H1 (cell line): ENCODE measurements around the gene SANBR. TPM values are rescaled to one million over a fixed set of nuclear protein-coding genes. Genes with fewer than 3 reads are reported as not detected.
A peak's percentile ranks its signal among the peaks of the same experiment; 100 is the strongest.

ENCODE experiments used
- ATF2 ChIP-seq: IDR thresholded peaks from 2 replicates; pipeline ENCODE4 v1.6.1; 2012; ENCODE audit warnings: low read length, inconsistent platforms
- CBX5 ChIP-seq: fragments of 300-800, 300-1000 bp; sonication (generic); IDR thresholded peaks from 2 replicates; pipeline ENCODE4 v1.7.1; 2016; ENCODE audit warnings: antibody characterized with exemption, low read length, low read depth
- GTF2F1 ChIP-seq: IDR thresholded peaks from 2 replicates; pipeline ENCODE4 v1.6.1; 2012; ENCODE audit warnings: low read depth, low read length, improper control_type of control experiment, borderline replicate concordance
- HDAC6 ChIP-seq: IDR thresholded peaks from one replicate; pipeline ENCODE4 v1.7.1; 2012; ENCODE audit warnings: low read depth, mild to moderate bottlenecking, inconsistent platforms, low read length, moderate library complexity
- JUN ChIP-seq: IDR thresholded peaks from 2 replicates; pipeline ENCODE4 v1.6.1; 2011; ENCODE audit warnings: low read depth, mild to moderate bottlenecking, improper control_type of control experiment, low read length
- NRF1 ChIP-seq: IDR thresholded peaks from 2 replicates; pipeline ENCODE4 v1.6.1; 2011; ENCODE audit warnings: mild to moderate bottlenecking, low read depth, low read length, improper control_type of control experiment
- POLR2A ChIP-seq, 2 experiments: IDR thresholded peaks; 1 replicate in 1 of 2; 2 replicates in 1 of 2; pipeline ENCODE4 v1.6.1; 2011; ENCODE audit warnings: low read depth in 2 of 2, low read length in 2 of 2, mild to moderate bottlenecking in 2 of 2; ENCODE audit errors: control extremely low read depth in 1 of 2
- POLR2AphosphoS5 ChIP-seq: IDR thresholded peaks from 2 replicates; pipeline ENCODE4 v1.6.1; 2011; ENCODE audit warnings: low read depth, low read length
- RXRA ChIP-seq: IDR thresholded peaks from 2 replicates; pipeline ENCODE4 v1.6.1; 2011; ENCODE audit warnings: low read depth, mild to moderate bottlenecking, low read length, moderate library complexity; ENCODE audit not compliant: insufficient read depth
- polyA plus RNA-seq, 7 experiments: library from polyadenylated mRNA; depleted of rRNA in 3 of 7; stranded (reverse) in 5 of 7; unstranded in 2 of 7; fragments of >200 nt in 5 of 7; fragments of 200-250 nt in 2 of 7; gene quantifications; 1 replicate in 5 of 7; 2 replicates in 1 of 7; 4 replicates in 1 of 7; pipeline versions ENCODE4 v1.2.1 to v1.2.3, GENCODE V29; 2011 to 2013; ENCODE audit warnings: missing spikeins in 2 of 7, mixed read lengths in 2 of 7
- total RNA-seq: library from RNA; stranded (reverse); fragmentation: NEBNext Ultra II Directional; extraction: Animal tissue kit (Norgen Biotek cat#: 25700); gene quantifications from 2 replicates; pipeline ENCODE4 v1.2.1, GENCODE V29; 2021
- TF ChIP-seq, protein P1 (sequence below): fragments of 300-600 bp; sonication (generic); IDR thresholded peaks from 2 replicates; pipeline ENCODE4 v1.7.1; 2012; ENCODE audit warnings: low read length, moderate library complexity, mild to moderate bottlenecking, inconsistent platforms; ENCODE audit not compliant: insufficient replicate concordance

Gene SANBR
- total and polyA plus RNA-seq, 2 of the 8 experiments (the other 6 are each of a cell fraction or from before 2014, with no cell fraction given): 3.4 to 12.1 TPM

- TF ChIP-seq, protein P1, sequence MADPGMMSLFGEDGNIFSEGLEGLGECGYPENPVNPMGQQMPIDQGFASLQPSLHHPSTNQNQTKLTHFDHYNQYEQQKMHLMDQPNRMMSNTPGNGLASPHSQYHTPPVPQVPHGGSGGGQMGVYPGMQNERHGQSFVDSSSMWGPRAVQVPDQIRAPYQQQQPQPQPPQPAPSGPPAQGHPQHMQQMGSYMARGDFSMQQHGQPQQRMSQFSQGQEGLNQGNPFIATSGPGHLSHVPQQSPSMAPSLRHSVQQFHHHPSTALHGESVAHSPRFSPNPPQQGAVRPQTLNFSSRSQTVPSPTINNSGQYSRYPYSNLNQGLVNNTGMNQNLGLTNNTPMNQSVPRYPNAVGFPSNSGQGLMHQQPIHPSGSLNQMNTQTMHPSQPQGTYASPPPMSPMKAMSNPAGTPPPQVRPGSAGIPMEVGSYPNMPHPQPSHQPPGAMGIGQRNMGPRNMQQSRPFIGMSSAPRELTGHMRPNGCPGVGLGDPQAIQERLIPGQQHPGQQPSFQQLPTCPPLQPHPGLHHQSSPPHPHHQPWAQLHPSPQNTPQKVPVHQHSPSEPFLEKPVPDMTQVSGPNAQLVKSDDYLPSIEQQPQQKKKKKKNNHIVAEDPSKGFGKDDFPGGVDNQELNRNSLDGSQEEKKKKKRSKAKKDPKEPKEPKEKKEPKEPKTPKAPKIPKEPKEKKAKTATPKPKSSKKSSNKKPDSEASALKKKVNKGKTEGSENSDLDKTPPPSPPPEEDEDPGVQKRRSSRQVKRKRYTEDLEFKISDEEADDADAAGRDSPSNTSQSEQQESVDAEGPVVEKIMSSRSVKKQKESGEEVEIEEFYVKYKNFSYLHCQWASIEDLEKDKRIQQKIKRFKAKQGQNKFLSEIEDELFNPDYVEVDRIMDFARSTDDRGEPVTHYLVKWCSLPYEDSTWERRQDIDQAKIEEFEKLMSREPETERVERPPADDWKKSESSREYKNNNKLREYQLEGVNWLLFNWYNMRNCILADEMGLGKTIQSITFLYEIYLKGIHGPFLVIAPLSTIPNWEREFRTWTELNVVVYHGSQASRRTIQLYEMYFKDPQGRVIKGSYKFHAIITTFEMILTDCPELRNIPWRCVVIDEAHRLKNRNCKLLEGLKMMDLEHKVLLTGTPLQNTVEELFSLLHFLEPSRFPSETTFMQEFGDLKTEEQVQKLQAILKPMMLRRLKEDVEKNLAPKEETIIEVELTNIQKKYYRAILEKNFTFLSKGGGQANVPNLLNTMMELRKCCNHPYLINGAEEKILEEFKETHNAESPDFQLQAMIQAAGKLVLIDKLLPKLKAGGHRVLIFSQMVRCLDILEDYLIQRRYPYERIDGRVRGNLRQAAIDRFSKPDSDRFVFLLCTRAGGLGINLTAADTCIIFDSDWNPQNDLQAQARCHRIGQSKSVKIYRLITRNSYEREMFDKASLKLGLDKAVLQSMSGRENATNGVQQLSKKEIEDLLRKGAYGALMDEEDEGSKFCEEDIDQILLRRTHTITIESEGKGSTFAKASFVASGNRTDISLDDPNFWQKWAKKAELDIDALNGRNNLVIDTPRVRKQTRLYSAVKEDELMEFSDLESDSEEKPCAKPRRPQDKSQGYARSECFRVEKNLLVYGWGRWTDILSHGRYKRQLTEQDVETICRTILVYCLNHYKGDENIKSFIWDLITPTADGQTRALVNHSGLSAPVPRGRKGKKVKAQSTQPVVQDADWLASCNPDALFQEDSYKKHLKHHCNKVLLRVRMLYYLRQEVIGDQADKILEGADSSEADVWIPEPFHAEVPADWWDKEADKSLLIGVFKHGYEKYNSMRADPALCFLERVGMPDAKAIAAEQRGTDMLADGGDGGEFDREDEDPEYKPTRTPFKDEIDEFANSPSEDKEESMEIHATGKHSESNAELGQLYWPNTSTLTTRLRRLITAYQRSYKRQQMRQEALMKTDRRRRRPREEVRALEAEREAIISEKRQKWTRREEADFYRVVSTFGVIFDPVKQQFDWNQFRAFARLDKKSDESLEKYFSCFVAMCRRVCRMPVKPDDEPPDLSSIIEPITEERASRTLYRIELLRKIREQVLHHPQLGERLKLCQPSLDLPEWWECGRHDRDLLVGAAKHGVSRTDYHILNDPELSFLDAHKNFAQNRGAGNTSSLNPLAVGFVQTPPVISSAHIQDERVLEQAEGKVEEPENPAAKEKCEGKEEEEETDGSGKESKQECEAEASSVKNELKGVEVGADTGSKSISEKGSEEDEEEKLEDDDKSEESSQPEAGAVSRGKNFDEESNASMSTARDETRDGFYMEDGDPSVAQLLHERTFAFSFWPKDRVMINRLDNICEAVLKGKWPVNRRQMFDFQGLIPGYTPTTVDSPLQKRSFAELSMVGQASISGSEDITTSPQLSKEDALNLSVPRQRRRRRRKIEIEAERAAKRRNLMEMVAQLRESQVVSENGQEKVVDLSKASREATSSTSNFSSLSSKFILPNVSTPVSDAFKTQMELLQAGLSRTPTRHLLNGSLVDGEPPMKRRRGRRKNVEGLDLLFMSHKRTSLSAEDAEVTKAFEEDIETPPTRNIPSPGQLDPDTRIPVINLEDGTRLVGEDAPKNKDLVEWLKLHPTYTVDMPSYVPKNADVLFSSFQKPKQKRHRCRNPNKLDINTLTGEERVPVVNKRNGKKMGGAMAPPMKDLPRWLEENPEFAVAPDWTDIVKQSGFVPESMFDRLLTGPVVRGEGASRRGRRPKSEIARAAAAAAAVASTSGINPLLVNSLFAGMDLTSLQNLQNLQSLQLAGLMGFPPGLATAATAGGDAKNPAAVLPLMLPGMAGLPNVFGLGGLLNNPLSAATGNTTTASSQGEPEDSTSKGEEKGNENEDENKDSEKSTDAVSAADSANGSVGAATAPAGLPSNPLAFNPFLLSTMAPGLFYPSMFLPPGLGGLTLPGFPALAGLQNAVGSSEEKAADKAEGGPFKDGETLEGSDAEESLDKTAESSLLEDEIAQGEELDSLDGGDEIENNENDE: peak; percentile 25
- peak in 1 of 2 experiments; percentile 41; a peak in 2 of 3 replicates for TF ChIP-seq POLR2A (IDR thresholded peaks at IDR 0.05; ENCODE audit: control extremely low read depth in 1 of 2, low read depth in 2 of 2, low read length in 2 of 2)
- no peak for TF ChIP-seq GTF2F1
- TF ChIP-seq RXRA: no peak
- 0 out of 2 replicates have a peak, but pooled peaks have one; percentile 62 for TF ChIP-seq ATF2
- no peak for TF ChIP-seq CBX5
- 0 out of 2 replicates have a peak, but pooled peaks have one; percentile 28 for TF ChIP-seq POLR2AphosphoS5
- TF ChIP-seq HDAC6: no peak
- TF ChIP-seq JUN: 0 out of 2 replicates have a peak, but pooled peaks have one; percentile 23
- no peak for TF ChIP-seq NRF1
Observed at GRCh38 chr2:61017003-61017555, 48.6 kb upstream of the SANBR start (continued).
